GM18498 (cell line): Measurements from ENCODE around the gene SHISA8.

ENCODE experiments used
- ATAC-seq: cut with Tn5 transposase; IDR thresholded peaks from one replicate; pipeline ENCODE4 v1.9.1; 2021; ENCODE audit warnings: mild to moderate bottlenecking, moderate library complexity; ENCODE audit not compliant: unreplicated experiment

Gene SHISA8

DNA sequence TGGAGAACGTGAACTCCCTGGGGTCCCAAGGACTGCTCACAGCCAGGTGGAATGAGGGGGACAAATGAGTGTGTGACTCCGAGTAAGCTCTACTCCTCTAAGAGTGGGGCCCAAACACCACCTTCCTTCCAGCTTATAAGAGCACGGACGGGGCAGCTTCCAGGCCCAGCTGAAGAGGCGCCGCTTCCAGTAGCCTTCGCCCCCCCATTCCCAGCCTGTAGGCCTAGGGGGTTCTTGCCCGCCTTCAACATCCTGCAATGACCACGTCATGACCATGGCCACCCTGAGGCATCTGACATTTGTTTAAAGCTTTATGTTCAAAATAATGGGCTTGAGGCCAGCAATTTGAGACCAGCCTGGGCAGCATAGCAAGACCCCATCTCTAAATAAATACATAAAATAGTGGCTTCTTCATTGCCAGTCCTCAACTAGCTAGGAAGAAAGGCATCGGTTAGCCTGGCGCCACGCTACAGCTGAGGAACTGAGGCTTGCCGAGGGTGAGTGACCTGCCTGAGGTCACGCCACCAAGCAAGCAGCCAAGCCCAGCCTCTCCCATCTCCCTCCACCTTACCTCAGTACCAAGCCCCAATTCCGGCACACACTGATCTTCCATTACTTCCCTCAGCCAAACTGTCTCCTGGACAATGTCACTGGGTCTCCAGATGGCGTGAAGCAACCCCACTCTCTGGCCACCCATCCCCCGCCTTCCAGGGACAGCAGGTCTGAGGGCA, 19.6 kb upstream of the SHISA8 start:
- ATAC-seq, result no peak

DNA sequence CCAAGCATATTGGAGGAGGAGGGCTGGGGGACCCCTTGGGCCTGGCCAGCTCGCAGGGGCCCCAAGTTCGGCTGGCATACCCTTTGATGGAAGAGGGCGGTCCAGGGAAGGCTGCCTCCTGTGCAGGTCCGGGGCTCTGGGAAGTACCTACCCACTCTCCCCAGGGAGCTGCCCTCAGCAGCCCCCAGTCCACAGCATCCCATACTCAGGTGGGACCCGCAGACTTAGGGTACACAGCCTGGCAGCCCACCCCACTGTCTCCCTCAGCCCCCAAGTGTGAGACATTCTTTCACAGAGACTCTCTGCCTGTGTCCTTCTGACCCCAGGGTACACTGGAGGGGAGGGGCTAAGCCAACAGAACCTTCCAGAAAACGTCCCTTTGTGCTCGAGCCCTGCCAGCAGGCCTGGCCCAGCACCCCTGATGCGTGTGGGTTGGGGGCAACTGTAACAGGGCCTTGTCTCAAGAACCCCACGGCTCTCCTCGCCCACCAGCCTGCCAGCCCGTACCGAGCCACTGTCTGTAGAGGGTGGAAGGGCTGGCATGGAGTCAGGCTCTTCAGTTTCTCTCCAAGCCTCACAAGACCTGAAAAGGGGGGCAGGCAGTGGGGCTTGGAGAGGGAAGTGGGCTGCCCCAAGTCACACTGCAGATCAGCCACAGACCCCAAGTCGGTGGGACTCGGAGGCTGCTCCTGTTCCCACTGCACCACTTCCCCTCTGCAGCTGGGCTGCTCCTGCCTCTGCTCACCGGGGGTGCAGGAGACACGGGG, 18.7 kb upstream of the SHISA8 start:
- no peak for ATAC-seq

DNA sequence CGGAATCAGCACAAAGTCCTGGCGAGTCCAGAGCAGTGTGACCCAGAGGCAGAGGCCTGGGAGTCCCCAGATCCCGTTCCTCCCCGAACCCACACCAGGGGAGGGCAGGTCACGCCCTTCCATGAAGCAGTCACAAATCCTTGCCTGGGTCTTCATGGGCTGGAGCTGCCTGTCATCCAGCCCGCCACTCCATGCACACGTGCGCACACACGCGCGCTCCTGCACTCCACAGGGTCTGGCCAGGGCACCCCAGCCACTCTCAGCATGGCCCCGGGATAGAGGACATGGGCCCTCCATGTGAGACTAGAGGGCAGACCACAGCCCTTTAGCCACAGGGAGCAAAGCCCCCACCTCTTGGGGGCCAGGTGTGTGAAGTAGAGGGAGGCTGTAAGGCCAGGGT, 17.5 kb upstream of the SHISA8 start:
- ATAC-seq, result no peak

DNA sequence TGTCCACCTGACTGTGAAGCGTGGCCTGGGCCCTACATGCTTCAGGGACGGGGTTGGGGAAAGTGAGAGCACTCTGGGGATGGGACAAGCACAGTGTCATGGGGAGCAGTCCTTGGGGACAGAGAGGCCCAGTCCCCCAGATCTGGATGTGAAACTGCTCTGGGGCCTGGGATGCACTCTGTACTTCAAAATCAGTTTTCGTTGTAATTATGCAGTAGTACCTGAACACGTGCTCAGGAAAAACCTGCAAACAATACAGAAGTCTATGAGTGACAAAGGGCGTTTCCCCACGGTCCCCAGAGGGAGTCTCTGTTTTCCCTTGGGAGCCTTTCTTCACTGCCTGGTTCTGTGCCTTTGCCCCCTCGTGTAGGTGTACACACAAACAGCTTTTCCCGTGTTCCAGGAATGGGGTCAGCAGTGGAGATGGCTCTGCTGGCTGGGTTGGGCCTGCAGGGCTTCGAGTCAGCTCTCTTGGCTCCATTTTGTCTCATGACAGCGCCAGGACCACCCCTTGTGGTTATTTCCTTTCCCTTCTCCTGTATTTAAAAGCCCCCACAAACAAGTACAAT, 16.9 kb upstream of the SHISA8 start:
- ATAC-seq, result no peak

DNA sequence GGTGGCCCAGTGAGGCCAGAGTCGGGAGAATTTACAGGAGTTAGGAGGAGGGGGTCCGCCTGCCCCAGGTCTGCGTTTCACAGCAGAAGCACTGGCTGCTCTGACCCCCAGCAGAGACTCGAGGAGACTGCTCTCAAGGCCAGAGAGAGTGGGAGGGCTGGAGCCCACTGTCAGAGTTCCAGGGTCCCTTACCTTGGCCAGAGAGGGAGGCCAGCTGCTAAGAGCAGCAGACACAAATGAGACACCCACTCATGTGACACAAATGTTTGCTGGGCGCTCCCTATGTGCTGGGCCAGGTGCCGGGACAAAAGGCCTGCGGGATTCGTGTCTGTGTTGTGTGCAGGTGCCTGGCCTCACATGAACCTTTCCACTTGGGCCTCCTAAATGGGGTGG, 14.5 kb upstream of the SHISA8 start:
- no peak for ATAC-seq

DNA sequence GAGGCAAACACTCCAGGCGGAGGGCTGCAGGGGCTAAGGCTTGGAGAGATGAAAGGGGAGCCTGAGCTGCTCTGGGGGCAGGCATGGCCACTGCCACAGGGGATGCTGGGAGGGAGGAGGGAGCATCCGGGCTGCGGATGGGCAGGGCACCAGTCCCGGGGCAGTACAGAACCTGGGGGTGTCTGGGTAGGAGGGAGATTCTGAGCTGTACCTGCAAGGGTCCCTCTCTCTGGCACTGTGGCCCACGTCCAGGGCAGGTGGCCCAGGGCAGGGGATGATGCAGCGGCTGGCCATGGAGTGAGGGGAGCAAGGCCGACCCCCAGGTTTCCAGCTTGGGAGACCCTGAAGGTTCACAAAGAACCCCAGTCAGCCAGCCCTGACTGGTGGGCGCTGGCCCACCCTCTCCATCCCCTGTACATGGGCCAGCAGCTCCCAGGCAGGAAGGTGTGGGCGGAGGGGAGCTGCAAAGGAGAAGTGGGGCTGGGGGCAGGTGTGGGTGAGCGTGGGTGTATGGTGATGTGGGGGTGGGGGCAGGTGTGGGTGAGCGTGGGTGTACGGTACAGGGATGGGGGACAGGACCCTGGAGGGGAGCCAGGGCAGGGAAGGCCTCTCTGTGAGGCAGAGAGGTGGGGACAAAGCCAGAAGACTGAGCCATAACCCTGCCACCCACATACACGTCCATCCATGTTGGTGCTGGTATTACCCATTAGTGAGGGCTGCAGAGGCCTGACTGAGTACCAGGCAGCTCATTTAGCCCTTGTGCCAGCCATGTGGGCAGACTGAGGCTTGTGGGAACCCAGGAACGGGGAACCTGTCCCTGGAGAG, 13.9 kb upstream of the SHISA8 start:
- no peak for ATAC-seq

DNA sequence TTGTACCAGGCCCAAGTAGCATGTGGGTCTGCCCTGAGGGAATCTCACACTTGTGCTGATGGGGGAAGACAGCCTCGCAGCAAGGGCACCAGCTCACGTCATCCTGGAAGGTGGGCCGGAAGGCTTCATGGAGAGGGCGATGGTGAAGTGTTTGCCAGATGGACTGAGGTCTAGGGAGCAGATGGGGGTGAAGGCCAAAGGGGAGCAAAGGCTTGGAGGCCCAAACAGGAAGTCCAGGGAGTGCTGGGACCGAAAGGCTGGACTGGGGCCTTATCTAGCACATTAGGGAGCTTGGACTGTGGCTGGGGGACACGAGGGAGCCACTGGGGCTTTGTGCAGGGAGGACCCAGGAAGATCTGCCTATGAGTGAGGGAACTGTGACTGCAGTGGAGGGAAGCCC, 12.9 kb upstream of the SHISA8 start:
- ATAC-seq, result no peak

DNA sequence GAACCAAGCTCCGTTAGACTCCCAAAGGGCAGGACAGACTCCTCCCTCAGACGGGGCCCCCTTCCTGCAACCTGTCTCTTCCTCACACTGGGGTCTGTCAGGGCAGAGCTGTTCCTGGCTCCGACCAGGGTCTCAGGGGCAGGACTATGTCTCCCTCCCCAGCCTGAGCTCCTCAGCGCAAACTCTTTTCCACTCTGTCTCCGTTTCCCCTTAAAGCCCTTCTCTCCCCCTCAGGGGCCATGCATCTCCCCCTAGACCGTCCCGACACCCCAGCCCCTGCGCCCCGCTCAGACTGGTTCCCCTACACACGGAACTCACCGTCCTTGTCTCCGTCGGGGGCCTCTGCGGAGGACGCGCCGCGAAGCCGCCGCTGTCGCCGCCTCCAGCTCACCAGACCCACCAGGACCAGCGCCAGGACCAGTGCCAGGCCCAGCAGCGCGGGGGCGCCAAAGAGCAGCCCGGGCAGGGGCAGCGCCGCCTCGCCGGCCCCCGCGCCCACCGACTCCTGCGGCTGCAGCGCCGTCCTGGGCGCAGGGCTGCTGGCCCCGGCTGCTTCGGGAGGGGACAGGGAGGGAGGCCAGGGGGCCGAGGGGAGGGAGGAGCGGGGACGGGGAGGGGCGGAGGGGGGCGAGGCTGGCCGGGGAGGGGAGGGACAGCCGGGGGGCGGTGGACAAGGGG, 11.0 kb upstream of the SHISA8 start:
- peak; percentile 42 for ATAC-seq

DNA sequence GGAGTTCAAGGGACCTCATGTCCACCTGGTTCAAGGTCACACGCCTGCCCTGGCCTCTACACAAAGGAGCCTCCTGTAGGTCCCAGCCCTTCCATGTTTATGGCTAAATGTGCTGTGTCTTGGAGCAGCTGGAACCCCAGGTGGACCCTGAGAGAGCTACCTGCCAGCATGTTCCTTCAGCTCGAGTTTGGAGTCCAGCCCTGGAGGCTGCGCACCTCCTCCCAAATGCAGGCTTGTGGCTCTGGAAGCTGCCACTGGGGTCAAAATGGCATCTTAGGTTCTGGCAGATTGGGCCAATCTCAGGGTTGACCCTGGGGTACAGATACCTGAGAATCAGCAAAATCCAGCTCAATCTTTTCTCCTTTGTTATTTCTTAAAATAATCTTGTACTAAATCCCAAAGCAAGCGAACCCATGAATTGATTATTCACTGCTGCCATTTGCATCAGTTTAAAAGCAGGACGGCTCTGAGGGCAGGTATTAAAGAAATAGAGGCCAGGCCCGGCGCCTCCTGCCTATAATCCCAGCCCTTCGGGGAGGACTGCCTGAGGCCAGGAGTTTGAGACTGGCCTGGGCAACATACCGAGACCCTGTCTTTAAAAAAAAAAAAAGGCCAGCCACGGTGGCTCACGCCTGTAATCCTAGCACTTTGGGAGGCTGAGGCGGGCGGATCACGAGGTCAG, 8.9 kb upstream of the SHISA8 start:
- no peak for ATAC-seq

DNA sequence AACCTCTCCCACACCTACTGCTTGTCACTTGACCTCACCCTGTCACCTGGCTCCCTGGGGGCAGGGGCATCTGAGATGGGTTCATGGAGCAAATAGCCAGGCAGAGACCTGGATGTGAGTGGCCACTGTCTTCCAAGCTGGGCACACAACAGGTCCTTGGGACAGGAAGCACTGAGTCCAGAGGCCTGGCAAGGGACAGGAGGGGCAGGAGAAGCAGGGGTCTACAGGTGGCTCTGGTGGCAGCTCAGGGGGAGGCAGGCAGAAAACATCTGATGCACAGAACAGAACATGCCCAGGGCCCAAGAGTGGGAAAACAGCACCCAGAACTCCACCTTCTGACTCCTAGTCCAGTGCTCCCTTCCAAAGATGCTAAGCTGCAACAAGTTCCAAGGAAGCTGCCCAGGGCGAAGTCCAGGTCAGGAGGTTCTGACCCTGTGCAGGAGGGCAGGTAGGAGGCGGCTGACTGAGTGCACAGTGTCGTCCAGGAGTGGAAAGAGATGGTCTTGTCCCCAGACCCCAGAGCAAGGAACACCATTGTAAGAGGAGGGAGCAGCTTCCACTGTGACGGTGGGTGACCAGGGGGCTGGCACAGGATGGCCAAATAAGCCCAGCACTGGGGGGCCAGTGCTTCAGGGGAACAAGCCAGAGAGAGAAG, 8.2 kb upstream of the SHISA8 start:
- ATAC-seq, result no peak

DNA sequence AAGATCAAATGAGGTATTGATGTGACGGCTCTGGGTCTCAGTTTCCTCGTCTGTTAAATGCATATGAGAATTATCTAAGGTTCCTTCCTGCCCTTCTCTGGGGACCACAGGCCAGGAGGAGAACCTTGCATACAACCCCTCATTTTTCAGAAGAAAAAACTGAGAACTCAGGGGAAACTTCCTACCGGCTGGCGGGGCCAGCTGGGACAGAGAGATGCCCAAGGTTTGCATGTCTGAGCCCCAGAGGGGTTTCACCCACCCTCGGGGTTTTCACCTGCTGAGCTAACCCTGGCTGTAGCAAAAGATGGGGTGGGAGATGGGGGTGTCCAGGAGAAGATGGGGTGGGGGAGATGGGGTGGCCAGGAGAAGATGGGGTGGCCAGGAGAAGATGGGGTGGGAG, 7.5 kb upstream of the SHISA8 start:
- no peak for ATAC-seq

DNA sequence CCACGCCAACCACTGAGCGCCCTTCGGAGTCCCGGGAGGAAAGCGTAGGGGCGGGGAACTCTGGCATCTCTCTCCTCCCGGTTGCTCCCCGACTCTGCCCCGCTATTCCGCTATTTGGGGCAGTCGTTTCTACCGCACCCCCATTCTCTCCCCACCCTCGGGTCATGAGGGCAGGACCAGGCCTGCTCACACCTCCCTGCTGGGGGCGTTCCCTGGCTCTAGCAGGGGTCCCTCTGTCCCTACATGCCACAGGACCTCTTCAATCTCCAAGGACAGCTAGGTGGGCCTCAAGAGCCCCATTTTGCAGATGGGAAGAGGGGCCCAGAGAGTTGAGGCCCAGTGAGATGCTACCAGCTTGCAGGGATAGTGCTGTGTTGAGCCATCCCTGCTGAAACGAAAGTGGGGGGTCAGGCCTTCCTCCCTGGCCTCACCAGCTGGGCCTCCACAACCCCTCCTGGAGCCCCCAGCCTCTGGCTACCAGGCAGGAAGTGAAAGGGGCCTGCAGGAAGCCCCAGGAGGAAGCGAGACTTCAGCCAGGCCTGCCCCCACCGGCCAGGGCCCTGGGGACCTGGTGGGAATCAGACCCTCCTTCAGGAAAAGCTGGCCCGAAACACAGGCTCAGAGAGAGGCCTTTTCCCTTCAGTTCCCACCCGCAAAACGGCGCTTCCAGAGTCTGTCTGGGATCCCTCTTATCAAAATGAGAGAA, 5.5 kb upstream of the SHISA8 start:
- peak; percentile 13 for ATAC-seq

DNA sequence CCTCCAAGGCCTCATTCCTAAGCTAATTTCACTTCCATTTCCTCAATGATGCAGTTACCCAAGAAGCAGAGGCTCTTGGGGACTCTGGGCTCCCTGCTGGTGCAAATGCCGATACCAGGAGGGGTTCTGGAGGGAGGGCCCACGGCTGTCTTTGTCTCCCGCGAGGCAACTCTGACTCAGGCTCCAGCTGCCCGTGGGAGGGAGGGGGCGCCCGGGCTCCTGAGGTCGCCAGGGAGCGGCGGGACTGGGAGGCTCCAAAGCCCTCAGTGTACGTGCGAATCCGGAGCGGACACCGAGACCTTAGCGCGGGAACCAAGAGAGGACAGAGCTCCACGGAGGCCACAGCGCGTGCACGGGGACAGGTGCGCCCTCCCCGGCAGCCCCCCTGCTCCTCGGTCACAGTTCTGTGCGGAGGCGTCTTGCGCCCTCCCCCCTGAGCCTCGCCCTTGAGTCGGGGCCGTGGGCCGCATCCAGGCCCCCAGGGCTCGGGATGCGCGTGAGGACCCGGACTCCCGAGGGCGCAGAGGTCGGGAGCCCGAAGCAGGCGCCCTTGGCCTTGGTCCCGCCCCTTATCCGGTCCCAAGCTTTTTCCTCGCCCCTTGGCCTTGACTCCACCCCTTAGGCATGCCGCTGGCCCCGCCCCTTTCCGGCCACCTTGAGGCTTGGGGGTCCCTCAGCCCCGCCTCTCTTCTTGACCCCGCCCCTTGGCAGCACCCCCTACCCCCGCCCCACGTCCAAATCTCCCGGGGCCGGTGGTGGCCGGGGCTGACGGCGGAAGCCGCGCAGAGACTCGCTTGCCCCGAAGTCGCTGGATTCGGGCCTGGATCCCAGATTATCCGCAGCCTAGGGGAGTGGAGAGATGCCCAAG, 4.7 kb upstream of the SHISA8 start:
- peak; percentile 43 for ATAC-seq

DNA sequence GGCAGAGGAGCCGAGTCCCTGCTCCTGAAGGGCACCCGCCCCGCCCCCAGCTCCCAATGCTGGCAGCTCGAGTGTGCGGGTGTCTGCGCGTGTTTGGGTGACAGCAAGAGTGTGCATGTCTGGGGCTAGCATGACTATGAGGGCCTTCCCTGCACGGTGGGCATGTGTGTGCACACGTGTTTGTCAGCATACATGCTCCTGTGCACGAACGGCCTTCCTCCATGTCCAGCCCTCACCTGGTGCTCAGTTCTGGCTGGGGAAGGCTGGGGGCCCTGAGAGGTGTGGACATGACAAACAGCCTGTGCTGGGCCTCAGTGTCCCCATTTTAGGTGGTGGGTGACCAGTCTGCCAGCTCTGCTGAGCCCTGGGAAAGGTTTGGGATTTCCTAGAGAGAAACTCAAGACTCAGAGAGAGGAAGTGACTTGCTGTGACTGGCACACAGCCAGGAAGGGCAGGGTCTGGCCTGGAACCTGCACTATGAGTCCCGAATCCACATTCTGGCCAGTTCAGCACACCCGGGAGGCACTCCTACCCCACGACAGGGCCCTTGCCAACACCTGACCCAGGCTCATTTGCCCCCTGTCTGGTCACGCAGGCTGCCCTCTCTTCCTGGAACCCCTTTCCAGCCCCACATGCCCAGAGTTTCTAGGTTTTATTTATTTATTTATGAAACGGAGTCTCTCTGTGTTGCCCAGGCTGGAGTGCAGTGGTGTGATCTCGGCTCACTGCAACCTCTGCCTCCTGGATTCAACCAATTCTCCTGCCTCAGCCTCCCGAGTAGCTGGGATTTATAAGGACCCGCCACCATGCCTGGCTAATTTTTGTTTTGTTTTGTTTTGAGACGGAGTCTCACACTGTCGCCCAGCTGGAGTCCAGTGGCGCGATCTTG, 3.3 kb upstream of the SHISA8 start:
- ATAC-seq, result no peak

DNA sequence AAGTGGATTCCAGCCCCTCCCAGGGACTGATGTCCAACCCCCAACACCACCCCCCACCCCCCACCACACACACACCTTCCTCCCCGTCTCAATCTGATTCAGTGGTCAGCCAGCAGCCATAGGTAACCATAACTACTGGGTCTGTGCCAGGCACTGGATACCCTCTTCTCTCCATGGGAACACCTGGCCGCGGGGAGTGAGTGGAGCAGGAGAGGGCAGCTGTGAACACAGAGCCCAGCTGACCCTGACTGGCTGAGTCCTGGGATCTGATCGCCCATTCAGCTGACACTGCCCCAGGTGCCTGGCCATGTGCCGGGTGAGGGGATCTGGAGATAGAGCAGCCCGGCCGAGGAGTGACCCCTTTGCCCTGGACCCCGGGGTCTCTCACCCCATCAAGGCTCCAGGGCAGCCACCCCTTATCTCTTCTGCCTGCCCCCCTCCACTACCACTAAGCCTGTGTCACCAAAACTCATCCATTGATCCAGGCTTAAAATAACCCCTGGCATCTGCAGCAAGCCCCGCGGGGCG, 2.6 kb upstream of the SHISA8 start:
- no peak for ATAC-seq

DNA sequence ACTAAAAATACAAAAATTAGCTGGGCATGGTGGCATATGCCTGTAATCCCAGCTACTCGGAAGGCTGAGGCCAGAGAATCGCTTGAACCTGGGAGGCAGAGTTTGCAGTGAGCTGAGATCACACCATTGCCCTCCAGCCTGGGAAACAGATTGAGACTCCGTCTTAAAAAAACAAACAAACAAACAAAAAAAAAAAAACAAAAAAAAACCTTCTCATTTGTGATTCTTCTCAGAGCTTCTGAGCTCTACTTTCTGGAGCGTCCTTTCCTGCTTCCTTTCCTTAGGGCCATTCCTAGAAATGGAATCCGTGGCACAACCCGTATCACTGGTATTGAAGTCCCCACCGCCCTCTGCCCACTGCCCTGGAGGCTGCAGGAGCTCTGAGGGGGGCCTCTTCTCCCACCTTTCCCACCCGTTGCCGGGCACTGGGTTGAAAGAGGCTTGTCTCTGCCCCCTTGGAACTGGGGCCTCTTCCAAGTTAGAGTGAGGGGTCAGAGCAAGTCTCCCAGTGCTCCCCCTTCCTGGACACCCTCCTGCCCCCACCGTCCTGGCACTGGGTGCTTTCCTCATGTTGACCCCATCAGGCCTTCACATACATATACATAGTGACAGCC, 2.0 kb upstream of the SHISA8 start:
- ATAC-seq, result no peak
